Spinal cord (tissue), 10 donors: Measurements from ENCODE around the gene RPF1. TPM values are rescaled to one million over a fixed set of nuclear protein-coding genes. Genes with fewer than 3 reads are reported as not detected.
A peak's percentile ranks its signal among the peaks of the same experiment; 100 is the strongest.

ENCODE experiments used
- DNase-seq, 6 donors: peaks; one replicate each; pipeline versions ENCODE4 v3.0.0 to v3.0.0-alpha.2; 2013 to 2015; ENCODE audit warnings: low spot score in 6 of 6, low read depth in 4 of 6
- H3K27ac ChIP-seq: one replicate; pipeline ENCODE4 v1.5.1; 2013; ENCODE audit warnings: low read depth, low read length, control low read depth
- H3K27me3 ChIP-seq: one replicate; pipeline ENCODE4 v1.6.1; 2013; ENCODE audit warnings: low read length; ENCODE audit not compliant: control insufficient read depth, insufficient read depth
- H3K36me3 ChIP-seq: one replicate; pipeline ENCODE4 v1.6.1; 2013; ENCODE audit warnings: low read length; ENCODE audit not compliant: control insufficient read depth, insufficient read depth
- H3K4me1 ChIP-seq: one replicate; pipeline ENCODE4 v1.6.1; 2013; ENCODE audit warnings: low read length; ENCODE audit not compliant: control insufficient read depth, insufficient read depth
- H3K4me3 ChIP-seq: one replicate; pipeline ENCODE4 v1.5.1; 2013; ENCODE audit warnings: low read depth, low read length, control low read depth
- H3K9me3 ChIP-seq: one replicate; pipeline ENCODE4 v1.6.1; 2013; ENCODE audit warnings: low read length; ENCODE audit not compliant: control insufficient read depth, insufficient read depth
- WGBS: methylation state at CpG from one replicate; pipeline ENCODE4 v1.1.5; 2013; ENCODE audit warnings: missing lambda C conversion rate; ENCODE audit not compliant: insufficient coverage; 5-methylcytosine and 5-hydroxymethylcytosine counted together
- polyA plus RNA-seq, 2 donors: library from polyadenylated mRNA; unstranded; fragments of 120-200 nt; gene quantifications; one replicate each; pipeline ENCODE4 v1.2.1, GENCODE V29; 2013; ENCODE audit not compliant: insufficient read length in 2 of 2
- total RNA-seq, 2 donors: library from RNA; depleted of rRNA in 1 of 2; stranded (reverse); fragments of 120-200 nt in 1 of 2; fragments of >200 nt in 1 of 2; gene quantifications; one replicate each; pipeline versions ENCODE4 v1.2.3 to v1.2.4, GENCODE V29; 2013 to 2014
- donor health status: healthy.

RPF1 gene
- total and polyA plus RNA-seq, 4 donors = 25.1 to 37.1 (median 30.3) TPM

GRCh38 chr1:84488107-84488506, 9.0 kb downstream of the RPF1 start:
- H3K36me3 ChIP-seq = peaks cover 16% of the 10 kb centered on the region
- no peaks in the 10 kb centered on the region for H3K27me3 ChIP-seq
- H3K27ac ChIP-seq = no peak overlapping the region
- H3K9me3 ChIP-seq = no peaks in the 10 kb centered on the region
- no CpG with 5 or more reads among the region's 3 CpGs for WGBS
- no peak for DNase-seq
- no peaks in the 10 kb centered on the region for H3K4me1 ChIP-seq
- H3K4me3 ChIP-seq = no peak overlapping the region

- H3K27me3 ChIP-seq = no peaks in the 10 kb centered on the region
- peaks cover 14% of the 10 kb centered on the region for H3K36me3 ChIP-seq
- no peak overlapping the region for H3K4me3 ChIP-seq
- H3K9me3 ChIP-seq = no peaks in the 10 kb centered on the region
- H3K27ac ChIP-seq = no peak overlapping the region
- no peak for DNase-seq
- no CpG with 5 or more reads among the region's 2 CpGs for WGBS
- no peaks in the 10 kb centered on the region for H3K4me1 ChIP-seq
Observed at GRCh38 chr1:84489766-84490165, 10.7 kb downstream of the RPF1 start.

- Histone ChIP-seq H3K27ac (no peak overlapping the region), H3K4me1 (no peaks in the 10 kb centered on the region), H3K27me3 (no peaks in the 10 kb centered on the region), H3K36me3 (peaks cover 21% of the 10 kb centered on the region), H3K9me3 (no peaks in the 10 kb centered on the region), H3K4me3 (no peak overlapping the region)
- DNase-seq = no peak
- WGBS = no CpG with 5 or more reads among the region's 1 CpG
Observed at GRCh38 chr1:84492726-84493125, 13.7 kb downstream of the RPF1 start.

- peaks cover 21% of the 10 kb centered on the region for H3K36me3 ChIP-seq
- H3K4me1 ChIP-seq = no peaks in the 10 kb centered on the region
- no peak overlapping the region for H3K27ac ChIP-seq
- no peak for DNase-seq
- WGBS = no CpG with 5 or more reads among the region's 1 CpG
- H3K9me3 ChIP-seq = no peaks in the 10 kb centered on the region
- H3K27me3 ChIP-seq = no peaks in the 10 kb centered on the region
- no peak overlapping the region for H3K4me3 ChIP-seq
Observed at GRCh38 chr1:84493747-84494146, 14.7 kb downstream of the RPF1 start.

- H3K36me3 ChIP-seq = peaks cover 17% of the 10 kb centered on the region
- H3K9me3 ChIP-seq = no peaks in the 10 kb centered on the region
- no CpG with 5 or more reads among the region's 3 CpGs for WGBS
- H3K4me1 ChIP-seq = no peaks in the 10 kb centered on the region
- no peaks in the 10 kb centered on the region for H3K27me3 ChIP-seq
- no peak overlapping the region for H3K27ac ChIP-seq
- no peak overlapping the region for H3K4me3 ChIP-seq
- no peak for DNase-seq
Observed at GRCh38 chr1:84496498-84496897, 17.4 kb downstream of the RPF1 start.

- H3K4me1 ChIP-seq = no peaks in the 10 kb centered on the region
- no peak overlapping the region for H3K27ac ChIP-seq
- no peak overlapping the region for H3K4me3 ChIP-seq
- H3K9me3 ChIP-seq = no peaks in the 10 kb centered on the region
- no peak for DNase-seq
- WGBS = no CpG with 5 or more reads among the region's 2 CpGs
- H3K36me3 ChIP-seq = peaks cover 13% of the 10 kb centered on the region
- H3K27me3 ChIP-seq = no peaks in the 10 kb centered on the region
Observed at GRCh38 chr1:84497631-84498275, 18.7 kb downstream of the RPF1 start.

- no peaks in the 10 kb centered on the region for H3K27me3 ChIP-seq
- no peak overlapping the region for H3K4me3 ChIP-seq
- no peaks in the 10 kb centered on the region for H3K9me3 ChIP-seq
- H3K36me3 ChIP-seq = no peaks in the 10 kb centered on the region
- H3K27ac ChIP-seq = no peak overlapping the region
- WGBS = 83% methylated on average over 2 of the region's 5 CpGs
- DNase-seq = no peak
- no peaks in the 10 kb centered on the region for H3K4me1 ChIP-seq
Observed at GRCh38 chr1:84502927-84503326, 23.9 kb downstream of the RPF1 start.

- Histone ChIP-seq H3K9me3 (no peaks in the 10 kb centered on the region), H3K4me1 (no peaks in the 10 kb centered on the region), H3K27me3 (no peaks in the 10 kb centered on the region), H3K36me3 (no peaks in the 10 kb centered on the region), H3K4me3 (peak overlapping the region; percentile 72), H3K27ac (peak overlapping the region; percentile 95)
- WGBS = 16% methylated on average over 4 of the region's 17 CpGs
- peak in 1 of 6 donors; percentile 14 for DNase-seq
Observed at GRCh38 chr1:84504580-84505492, 25.8 kb downstream of the RPF1 start.

GRCh38 chr1:84505493-84506001, 26.5 kb downstream of the RPF1 start:
- Histone ChIP-seq H3K9me3 (no peaks in the 10 kb centered on the region), H3K4me1 (no peaks in the 10 kb centered on the region), H3K36me3 (no peaks in the 10 kb centered on the region), H3K27me3 (no peaks in the 10 kb centered on the region), H3K27ac (peak overlapping the region; percentile 95), H3K4me3 (peak overlapping the region; percentile 72)
- 0% methylated on average over 43 of the region's 47 CpGs for WGBS
- peak in 3 of 6 donors; percentile 31 to 58 (median 51) for DNase-seq
